Measurements from ENCODE around the gene GIGYF2.

DNA sequence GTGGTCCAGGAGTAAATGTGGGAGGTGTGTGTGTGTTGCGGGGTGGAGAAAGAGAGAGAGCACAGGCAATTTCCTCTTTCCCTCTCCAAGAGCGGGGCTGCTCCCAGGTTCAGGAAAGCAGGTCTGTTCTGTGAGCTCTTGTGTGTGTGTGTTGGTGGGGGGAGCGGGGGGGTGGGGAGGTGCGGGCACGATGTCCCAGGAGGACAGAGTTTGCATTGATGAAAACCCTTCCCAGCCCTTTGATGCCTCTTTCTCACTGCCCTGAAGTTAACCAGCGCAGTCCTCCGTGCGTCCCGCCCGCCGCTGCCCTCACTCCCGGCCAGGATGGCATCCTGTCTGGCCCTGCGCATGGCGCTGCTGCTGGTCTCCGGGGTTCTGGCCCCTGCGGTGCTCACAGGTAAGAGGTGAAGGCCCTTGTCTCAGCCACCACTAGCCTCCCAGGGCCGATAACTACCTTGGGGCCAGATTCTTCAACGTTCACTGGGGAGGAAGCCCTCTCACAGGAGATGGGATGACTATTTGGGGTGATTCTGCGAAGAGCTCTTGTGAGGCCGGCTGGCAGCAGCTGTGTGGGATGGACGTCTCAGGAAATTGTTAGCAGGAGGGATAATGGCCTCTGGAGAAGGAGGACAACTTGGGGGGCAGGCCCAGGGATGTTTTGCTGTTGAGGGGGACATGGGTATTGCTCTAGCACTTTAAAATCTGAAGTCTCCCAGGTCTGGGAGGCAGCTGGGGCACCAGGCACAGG is 173.1 kb downstream of the GIGYF2 start, which contains the start of gene SNORC:
- TF ChIP-seq POLR2A (IDR thresholded peaks at IDR 0.05) (no peak), CTCF (IDR thresholded peaks at IDR 0.05) (no peak)
